ENCODE measurements around the gene ADAM15. TPM values are rescaled to one million over a fixed set of nuclear protein-coding genes. Genes with fewer than 3 reads are reported as not detected.

Gene ADAM15
- total RNA-seq, 1 experiment from 2014 or later, result 30.6 TPM

- H3K9me3 Mint-ChIP-seq, result peaks cover 0 to 6% of the 10 kb centered on the region in 2 experiments; a peak in 3 of 5 replicates
- no peak overlapping the region for H3K9ac ChIP-seq (ENCODE audit: extremely low read depth, insufficient read length, low read length)
- H4K8ac ChIP-seq (replicated peaks; ENCODE audit: insufficient read length, low read depth, low read length), result no peak overlapping the region
- H3K9me3 ChIP-seq (ENCODE audit: control insufficient read depth, low read depth, low read length), result no peaks in the 10 kb centered on the region
- H3K36me3 Mint-ChIP-seq (ENCODE audit: insufficient read depth in 1 of 3, low read depth in 3 of 3), result 0 out of 7 replicates have a peak, but pooled peaks cover 0 to 4% (median 0%) of the 10 kb centered on the region in 3 experiments
- no peak overlapping the region for H2BK15ac ChIP-seq (ENCODE audit: low read depth, low read length)
- H3K14ac ChIP-seq (ENCODE audit: insufficient read depth, low read length), result no peak overlapping the region
- WGBS (ENCODE audit: extremely low coverage, insufficient read length, low lambda C conversion rate), result no CpG with 5 or more reads among the region's 21 CpGs
- TF ChIP-seq CTCF (conservative IDR thresholded peaks at IDR 0.05), result no peak
- H3K4me1 ChIP-seq (ENCODE audit: insufficient read depth, low read length), result no peaks in the 10 kb centered on the region
- no peak overlapping the region for H4K5ac ChIP-seq (ENCODE audit: insufficient read length, low read depth, low read length)
- no peak overlapping the region for H3K4ac ChIP-seq (ENCODE audit: low read depth, low read length)
- no peaks in the 10 kb centered on the region for H3K79me1 ChIP-seq (ENCODE audit: insufficient read depth, low read depth, low read length, poor library complexity, severe bottlenecking)
- H3K23me2 ChIP-seq (ENCODE audit: insufficient read length, low read depth, low read length, poor library complexity, severe bottlenecking), result peaks cover 29% of the 10 kb centered on the region
- peak overlapping the region; percentile 5 for H3K4me2 ChIP-seq (ENCODE audit: insufficient read depth, insufficient read length, low read length)
- H2BK12ac ChIP-seq (ENCODE audit: insufficient read length, low read depth, low read length), result no peak overlapping the region
- H3K23ac ChIP-seq (ENCODE audit: insufficient read length, low read depth, low read length), result no peak overlapping the region
- H3K27me3 ChIP-seq (ENCODE audit: insufficient read depth, low read length), result peaks cover 44% of the 10 kb centered on the region
- no peak overlapping the region for H2BK20ac ChIP-seq (ENCODE audit: low read depth, low read length, poor library complexity, severe bottlenecking)
- peaks cover 28 to 48% of the 10 kb centered on the region in 2 experiments for H3K4me1 Mint-ChIP-seq
- H2AK5ac ChIP-seq (ENCODE audit: insufficient read length, low read length), result no peak overlapping the region
- DNase-seq, result no peak
- H3K56ac ChIP-seq (ENCODE audit: insufficient read length, low read depth, low read length), result no peak overlapping the region
- H3K4me3 Mint-ChIP-seq, result peak overlapping the region; percentile 94 to 96
- no peak overlapping the region for H2AFZ ChIP-seq (ENCODE audit: low read length)
- peaks cover 62% of the 10 kb centered on the region for H3K27me3 Mint-ChIP-seq (ENCODE audit: low read depth)
- no peak overlapping the region for H4K91ac ChIP-seq (ENCODE audit: insufficient read length, low read depth, low read length)
- no peak overlapping the region for H3K27ac Mint-ChIP-seq
- H3K27ac ChIP-seq (ENCODE audit: insufficient read length, low read depth, low read length), result no peak overlapping the region
- no peak overlapping the region for H2BK5ac ChIP-seq (ENCODE audit: insufficient read length, low read length)
- H3K79me2 ChIP-seq (ENCODE audit: insufficient read depth, low read length), result no peaks in the 10 kb centered on the region
- H3K18ac ChIP-seq (ENCODE audit: insufficient read length, low read depth, low read length), result no peak overlapping the region
- H4K20me1 ChIP-seq (ENCODE audit: control insufficient read depth, insufficient read depth, insufficient read length), result no peaks in the 10 kb centered on the region
- no peak overlapping the region for H3T11ph ChIP-seq (ENCODE audit: low read length)
- no peak overlapping the region for H2BK120ac ChIP-seq (ENCODE audit: low read depth, low read length, poor library complexity, severe bottlenecking)
Measured at GRCh38 chr1:155083865-155084721, 33.0 kb downstream of the ADAM15 start.
